Fibroblast of villous mesenchyme (primary cell): ENCODE results near the gene ZNF341. TPM values are rescaled to one million over a fixed set of nuclear protein-coding genes. Genes with fewer than 3 reads are reported as not detected.

Experiments used
- DNase-seq: peaks from one replicate; pipeline ENCODE4 v3.0.0-alpha.2; 2010; ENCODE audit warnings: low read depth
- H3K4me3 ChIP-seq: 2 replicates; pipeline ENCODE4 v1.5.1; 2011; ENCODE audit warnings: low read depth, mild to moderate bottlenecking, low read length
- total RNA-seq: library from RNA; depleted of rRNA; stranded (reverse); fragments of >200 nt; gene quantifications from 2 replicates; pipeline ENCODE4 v1.2.3, GENCODE V29; 2012
- TF ChIP-seq, protein P1 (sequence below): IDR thresholded peaks from 2 replicates; pipeline ENCODE4 v1.5.1; 2012; ENCODE audit warnings: low read depth, mild to moderate bottlenecking, low read length; ENCODE audit not compliant: insufficient read depth

ZNF341 gene
- total RNA-seq, 1 donor, result 1.3 TPM

DNA sequence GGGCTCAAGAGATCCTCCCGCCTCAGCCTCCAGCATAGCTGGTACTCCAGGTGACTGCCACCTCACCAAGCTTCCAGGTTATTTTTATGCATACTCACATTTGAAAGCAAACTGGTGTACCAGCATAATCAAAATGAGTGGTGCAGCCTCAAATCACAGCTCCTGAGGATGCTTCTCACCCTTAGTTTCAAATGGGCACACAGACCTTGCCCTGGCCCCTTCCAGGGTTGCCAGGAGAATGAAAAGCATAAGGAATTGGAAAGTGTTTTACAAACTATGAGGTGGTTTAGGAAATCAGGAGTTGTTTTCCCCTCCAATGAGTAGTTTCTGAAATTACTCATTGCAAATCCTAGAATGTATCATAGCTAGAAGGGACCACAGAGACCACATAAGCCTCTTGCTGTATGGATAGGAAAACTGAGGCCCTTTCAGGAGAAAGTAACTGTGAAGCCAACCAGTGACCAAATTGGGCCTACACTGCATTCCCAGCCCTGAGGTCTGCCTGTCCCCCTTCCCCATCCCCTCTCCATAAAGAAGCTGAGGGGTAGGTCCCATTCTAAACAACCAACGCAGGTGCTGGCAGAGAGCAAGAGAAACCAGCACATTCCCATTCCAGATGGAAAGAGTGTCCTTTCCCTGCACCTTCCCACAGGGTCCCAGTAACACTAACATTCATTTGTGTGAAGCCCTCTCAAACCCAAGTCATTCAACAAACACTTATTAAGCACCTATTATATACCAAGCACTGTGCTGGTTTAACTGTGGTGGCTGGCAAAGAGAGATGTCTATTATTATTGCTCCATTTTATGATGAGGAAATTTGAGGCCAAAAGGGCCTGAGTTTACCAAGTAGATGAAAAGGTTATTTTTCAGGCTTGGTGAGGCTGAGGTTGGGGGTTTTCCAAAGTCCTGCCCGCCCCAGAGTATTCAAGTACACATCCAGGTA is 43.5 kb upstream of the ZNF341 start:
- no peak overlapping the region for H3K4me3 ChIP-seq
- DNase-seq, result no peak
- TF ChIP-seq, protein P1, sequence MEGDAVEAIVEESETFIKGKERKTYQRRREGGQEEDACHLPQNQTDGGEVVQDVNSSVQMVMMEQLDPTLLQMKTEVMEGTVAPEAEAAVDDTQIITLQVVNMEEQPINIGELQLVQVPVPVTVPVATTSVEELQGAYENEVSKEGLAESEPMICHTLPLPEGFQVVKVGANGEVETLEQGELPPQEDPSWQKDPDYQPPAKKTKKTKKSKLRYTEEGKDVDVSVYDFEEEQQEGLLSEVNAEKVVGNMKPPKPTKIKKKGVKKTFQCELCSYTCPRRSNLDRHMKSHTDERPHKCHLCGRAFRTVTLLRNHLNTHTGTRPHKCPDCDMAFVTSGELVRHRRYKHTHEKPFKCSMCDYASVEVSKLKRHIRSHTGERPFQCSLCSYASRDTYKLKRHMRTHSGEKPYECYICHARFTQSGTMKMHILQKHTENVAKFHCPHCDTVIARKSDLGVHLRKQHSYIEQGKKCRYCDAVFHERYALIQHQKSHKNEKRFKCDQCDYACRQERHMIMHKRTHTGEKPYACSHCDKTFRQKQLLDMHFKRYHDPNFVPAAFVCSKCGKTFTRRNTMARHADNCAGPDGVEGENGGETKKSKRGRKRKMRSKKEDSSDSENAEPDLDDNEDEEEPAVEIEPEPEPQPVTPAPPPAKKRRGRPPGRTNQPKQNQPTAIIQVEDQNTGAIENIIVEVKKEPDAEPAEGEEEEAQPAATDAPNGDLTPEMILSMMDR, result no peak

DNA sequence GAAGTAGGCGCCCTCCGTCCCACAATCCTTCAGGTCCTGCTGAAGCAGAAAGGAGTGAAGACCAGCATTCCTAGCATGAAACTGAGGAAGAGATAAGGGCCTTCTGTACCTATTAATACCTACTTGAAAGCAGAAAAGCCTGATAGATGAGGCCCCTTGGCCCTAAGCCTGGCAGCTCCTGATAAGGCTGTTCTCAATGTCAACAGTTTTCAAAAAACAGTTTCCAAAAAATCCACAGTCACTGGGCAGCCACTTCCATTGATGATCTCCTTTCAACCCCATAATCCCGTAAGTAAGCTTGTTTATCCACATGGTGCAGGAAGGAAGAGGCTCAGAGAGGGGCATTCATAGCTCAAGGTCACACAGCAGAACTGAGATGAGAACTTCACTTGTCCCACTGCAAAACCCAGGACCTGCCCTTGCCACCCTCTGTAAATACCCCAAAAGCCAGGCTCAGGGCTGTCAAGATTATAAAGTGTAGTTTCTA is 42.8 kb upstream of the ZNF341 start:
- DNase-seq, result no peak
- TF ChIP-seq, protein P1, result no peak
- H3K4me3 ChIP-seq, result no peak overlapping the region

DNA sequence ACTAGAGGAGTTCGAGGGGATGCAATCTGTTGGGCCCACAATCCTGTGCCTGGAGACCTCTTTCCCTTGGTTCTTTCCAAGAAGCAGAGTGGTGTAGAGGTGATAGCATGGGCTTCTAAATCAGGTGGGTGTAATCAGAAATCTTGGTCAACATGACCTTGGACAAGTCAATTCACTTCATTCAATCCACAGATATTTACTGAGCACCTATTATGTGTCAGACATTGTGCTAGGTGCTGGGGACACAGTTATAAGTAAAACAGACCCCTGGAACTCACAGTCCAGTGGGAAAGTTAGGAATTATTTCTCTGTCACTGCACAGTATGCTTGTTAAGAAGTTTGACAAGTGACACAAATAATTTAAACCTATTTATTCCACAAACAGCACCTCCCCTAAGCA is 42.3 kb upstream of the ZNF341 start:
- TF ChIP-seq, protein P1, result no peak
- no peak overlapping the region for H3K4me3 ChIP-seq
- DNase-seq, result no peak

DNA sequence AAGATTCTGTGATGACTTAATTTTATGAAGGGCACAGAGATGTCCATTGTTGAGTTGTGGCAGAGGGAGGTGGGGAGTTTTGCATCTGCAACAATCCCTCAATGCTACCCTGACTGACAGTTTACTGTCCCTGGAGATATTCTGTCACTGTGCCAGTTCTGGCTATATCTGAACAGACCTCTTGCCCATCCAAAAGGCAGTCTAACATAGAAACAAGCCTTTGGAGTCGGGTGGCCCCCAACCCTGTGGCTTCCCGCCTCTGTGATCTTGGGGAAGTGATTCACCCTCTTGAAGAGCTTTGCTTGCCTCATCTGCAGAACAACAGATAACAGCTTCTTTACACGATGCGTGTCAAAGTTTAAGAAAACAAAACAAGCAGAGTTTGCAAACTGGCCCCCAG is 41.8 kb upstream of the ZNF341 start:
- TF ChIP-seq, protein P1, result no peak
- H3K4me3 ChIP-seq, result no peak overlapping the region
- DNase-seq, result peak; percentile 81

DNA sequence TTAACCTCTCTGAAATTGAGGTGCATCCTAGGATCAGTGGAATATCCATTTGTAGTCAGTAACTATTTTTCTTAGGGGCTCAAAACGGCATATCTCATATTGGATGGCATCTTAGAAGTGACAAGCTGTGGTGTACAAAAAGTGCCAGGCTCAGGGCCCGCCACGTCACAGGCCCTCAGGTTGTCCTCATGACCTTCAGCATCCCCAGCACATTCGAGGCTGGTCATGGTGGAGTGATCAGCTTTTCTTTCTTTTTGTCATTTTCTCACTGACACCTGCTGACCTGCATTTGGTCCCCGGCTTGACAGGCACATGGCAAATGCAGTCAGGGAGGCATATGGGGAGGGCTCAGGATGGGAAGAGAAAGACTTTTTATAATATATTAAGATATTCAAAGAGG is 38.5 kb upstream of the ZNF341 start:
- no peak overlapping the region for H3K4me3 ChIP-seq
- TF ChIP-seq, protein P1, result no peak
- DNase-seq, result no peak

DNA sequence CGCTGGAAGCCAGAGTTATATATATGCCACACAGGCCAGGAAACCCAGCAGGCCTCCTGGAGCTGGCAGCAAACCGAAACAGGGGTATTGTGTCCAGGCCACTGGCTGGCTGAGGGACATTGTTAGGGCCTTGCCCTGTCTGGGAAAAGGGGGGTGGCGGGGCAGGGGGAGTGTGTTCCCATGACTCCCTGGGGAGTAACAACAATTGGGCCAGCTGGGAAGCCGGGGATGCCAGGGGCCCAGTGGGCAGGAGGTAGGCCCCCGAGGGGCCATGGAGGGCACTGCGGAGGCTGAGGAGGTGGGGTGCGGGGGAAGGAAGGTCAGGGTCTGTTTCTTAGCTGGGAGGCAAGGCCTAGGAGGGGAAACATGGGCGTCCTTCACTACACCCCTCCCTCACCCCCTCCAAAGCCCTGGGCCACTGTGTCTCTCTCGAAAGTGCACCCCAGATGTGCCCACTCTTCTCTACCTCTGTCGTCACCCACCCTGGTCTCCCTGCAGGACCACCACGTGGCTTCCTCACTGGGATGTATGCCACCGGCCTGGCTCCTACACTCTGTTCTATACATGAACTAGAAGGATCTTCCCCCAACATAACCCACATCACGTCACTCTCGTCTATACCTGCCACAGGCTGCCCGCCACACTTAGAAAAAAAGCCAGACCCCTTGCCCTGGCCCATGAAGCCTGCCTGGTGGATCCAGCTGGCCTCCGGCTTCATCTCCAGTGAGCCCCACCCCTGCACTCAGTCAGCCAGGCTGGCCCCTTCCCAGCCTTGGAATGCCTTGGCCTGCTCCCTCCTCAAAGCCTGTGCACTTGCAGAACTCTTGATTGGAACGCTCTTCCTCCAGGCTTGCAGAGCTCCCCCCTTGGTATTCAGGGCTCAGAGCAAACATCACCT is 37.8 kb upstream of the ZNF341 start:
- no peak overlapping the region for H3K4me3 ChIP-seq
- DNase-seq, result no peak
- TF ChIP-seq, protein P1, result no peak
